ENCODE measurements around the gene ZNF468. TPM values are rescaled to one million over a fixed set of nuclear protein-coding genes. Genes with fewer than 3 reads are reported as not detected.
"Not testable (repeated sequence)": the region's sequence is repeated elsewhere in the genome, so short reads cannot be mapped to it uniquely, and the experiment has no call there.

ZNF468 gene
- total RNA-seq: 10 to 100 TPM; 10.9 to 16.2 TPM

DNA sequence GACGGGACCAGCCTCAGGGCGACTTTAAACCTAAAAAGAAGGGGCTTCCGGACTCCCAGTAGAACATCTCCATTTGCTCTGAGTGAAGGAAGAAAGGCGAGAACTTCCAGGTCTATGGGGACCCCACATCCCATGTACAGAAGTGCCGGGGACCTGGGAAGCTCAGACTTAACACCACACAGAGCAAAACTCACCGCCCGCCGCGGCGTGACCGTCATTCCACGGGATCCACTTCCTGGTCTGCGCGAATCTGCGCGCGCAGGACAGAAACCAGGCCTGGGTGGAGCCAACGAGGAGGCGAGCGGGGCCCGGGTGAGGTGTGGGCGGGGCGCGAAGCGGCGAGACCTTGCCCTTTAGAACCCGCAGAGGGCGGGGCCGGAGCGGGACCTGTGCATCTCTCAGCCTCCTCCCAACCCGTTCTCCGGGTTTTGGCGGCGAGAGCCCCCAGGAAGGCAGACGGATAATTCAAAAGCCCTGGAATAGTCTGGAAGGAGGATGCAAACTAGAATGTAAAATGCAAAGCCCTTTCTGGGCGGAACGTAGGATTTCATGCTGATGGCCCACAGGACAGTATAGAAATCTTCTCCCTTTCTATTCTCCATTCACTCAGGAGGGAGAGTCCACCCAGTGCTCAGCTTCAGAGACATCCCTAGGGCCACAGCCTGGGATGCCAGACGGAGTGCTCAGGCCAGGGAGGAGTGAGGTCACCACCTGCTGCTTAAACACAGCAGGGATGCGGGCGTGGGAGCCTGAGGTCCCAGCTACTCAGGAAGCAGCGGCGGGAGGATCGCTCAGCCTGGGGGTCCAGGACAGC lies at the start of gene ZNF468:
Gene ZNF468 (minus strand): TSS at position 242 of the 814 bp plus-strand sequence. CDS start 3,347 bp downstream, outside the sequence.
- DNase-seq (ENCODE audit: low spot score in 2 of 2): peak; percentile 51 to 86
- H3K36me3 Mint-ChIP-seq: peaks cover 22 to 56% of the 10 kb centered on the region in 2 donors
- H3K27ac Mint-ChIP-seq: peak within 1 kb of the TSS; percentile 77 to 94
- peaks cover 0 to 15% of the 10 kb centered on the region in 2 donors for H3K9me3 Mint-ChIP-seq
- peak; percentile 99 to 100 for ATAC-seq

DNA sequence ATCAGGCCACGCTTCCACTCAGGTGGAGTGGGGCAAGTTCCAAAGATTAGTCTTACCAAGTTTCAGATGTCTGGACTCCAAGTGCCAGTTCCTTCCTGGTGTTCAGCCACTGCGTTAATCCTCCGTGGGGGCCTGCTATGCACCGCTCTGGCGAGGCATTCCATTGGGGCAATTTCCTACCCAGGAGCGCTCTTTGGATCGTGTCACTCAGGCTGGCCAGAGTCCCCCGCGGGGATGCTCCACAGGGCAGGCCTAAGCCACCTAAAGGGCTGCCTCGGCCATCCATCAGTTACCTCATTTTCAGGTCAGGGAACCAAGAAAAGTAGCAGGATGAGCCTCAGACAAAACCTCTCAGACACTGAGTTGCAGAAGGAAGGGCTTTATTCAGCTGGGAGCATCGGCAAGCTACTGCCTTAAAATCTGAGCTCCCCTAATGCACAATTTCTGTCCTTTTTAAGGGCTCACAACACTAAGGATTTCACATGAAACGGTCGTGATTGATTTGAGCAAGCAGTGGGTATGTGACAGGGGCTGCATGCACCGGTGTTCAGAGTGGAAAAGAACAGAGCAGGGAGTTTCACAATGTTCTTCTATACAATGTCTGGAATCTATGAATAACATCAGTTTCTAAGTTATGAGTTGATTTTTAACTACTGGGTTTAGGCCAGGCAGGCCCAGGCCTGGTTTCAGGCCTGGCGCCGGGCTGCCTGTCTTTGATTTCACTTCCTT lies 46.8 kb upstream of the ZNF468 start:
- not testable (repeated sequence) for H3K27ac Mint-ChIP-seq; DNase-seq (ENCODE audit: low spot score in 2 of 2); ATAC-seq
- peaks cover 23 to 32% of the 10 kb centered on the region in 2 donors for H3K9me3 Mint-ChIP-seq
- H3K36me3 Mint-ChIP-seq: peaks cover 36 to 45% of the 10 kb centered on the region in 2 donors

DNA sequence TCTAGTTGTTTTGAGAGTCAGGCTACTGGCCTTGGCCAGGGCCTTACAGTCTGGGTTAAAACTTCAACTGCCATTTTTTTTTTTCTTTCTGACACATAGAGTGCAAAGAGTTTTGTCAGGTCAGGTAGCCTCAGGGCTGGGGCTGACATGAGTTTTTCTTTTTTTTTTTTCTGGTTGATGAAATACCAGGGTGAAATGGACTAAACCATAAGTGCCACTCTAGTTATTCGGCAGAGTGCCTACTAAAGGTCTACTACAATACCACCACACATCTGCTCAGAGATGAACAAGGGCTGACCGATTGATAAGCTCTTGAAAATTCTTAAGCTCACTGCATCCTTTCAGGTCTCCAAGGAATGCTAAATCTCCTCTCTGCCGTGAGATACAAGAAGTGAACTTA lies 44.4 kb upstream of the ZNF468 start:
- Mint-ChIP-seq H3K36me3 (peaks cover 28 to 52% of the 10 kb centered on the region in 2 donors), H3K27ac (no peak overlapping the region), H3K9me3 (peaks cover 23 to 29% of the 10 kb centered on the region in 2 donors)
- DNase-seq (ENCODE audit: low spot score in 2 of 2) (no peak), ATAC-seq (no peak)

DNA sequence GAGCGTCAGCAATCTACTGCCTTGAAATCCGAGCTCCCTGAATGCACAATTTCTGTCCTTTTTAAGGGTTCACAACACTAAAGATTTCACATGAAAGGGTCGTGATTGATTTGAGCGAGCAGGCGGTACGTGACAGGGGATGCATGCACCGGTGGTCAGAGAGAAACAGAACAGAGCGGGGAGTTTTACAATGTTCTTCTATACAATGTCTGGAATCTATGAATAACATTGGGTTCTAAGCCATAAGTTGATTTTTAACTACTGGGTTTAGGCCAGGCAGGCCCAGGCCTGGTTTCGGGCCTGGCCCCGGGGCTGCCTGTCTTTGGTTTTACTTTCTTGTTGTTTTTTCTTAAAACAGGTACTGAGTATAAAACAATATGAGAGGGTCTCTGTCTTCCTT lies 41.2 kb upstream of the ZNF468 start:
- ATAC-seq; DNase-seq (ENCODE audit: low spot score in 2 of 2); H3K27ac Mint-ChIP-seq: not testable (repeated sequence)
- peaks cover 9 to 45% of the 10 kb centered on the region in 2 donors for H3K36me3 Mint-ChIP-seq
- peaks cover 7 to 22% of the 10 kb centered on the region in 2 donors for H3K9me3 Mint-ChIP-seq

DNA sequence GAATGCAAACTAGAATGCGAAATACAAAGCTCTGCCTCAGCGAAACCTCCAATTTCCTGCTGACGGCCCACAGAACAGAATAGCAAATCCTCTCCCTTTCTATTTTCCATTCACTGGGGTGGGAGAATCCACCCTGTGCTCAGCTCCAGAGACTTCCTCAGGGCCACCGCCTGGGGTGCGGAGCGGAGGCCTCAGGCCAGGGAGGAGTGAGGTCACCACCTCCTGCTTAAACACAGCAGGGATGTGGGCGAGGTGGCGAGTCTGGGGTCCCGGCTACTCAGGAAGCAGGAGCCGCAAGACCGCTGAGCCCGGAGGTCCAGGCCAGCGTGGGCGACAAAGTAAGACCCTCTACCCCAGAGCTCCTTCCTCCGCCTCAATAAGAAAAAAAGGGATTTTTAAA lies 40.7 kb upstream of the ZNF468 start:
- peak overlapping the region in 1 of 2 donors; percentile 93 for H3K27ac Mint-ChIP-seq
- DNase-seq (ENCODE audit: low spot score in 2 of 2) (no peak), ATAC-seq (no peak)
- H3K9me3 Mint-ChIP-seq: peaks cover 7 to 24% of the 10 kb centered on the region in 2 donors
- H3K36me3 Mint-ChIP-seq: peaks cover 7 to 44% of the 10 kb centered on the region in 2 donors

DNA sequence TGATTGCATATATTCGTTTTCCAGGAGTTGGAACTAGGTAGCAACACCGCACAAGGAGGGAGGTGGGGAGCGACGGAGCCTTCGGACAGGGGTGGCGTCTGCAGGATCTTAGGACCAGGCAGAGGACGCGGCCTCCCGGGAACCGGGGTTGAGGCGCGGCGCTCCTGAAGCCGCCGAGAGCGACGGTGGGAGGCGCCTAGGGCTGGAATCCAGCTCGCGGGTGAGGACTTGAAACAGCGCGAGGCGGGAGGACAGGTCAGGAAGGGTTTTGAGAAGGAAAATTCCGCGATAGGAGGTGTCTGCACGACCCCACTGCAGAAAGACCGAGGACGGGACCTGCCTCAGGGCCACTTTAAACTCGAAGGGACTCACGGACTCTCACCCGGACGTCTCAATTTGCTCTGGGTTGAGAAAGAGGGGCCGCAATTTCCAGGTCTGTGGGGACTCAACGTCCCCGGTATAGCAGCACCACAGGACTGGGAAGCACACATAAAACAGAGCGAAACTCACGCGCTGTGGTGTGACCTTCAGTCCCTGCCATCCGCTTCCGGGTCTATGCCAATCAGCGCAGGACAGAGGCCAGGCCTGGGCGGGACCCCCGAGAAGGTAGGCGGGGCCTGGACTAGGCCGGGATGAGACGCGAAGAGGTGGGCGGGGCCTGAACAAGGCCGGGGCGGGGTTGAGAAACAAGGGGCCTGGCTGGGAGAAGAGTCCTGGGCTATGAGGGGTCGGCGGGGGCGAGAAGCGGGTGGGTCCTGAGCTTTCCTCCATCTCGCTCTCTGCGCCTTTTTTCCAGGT lies 39.9 kb upstream of the ZNF468 start, which contains the start of gene ZNF320:
Gene ZNF320 (minus strand): TSS at position 498 of the 798 bp plus-strand sequence. CDS start 7,380 bp downstream, outside the sequence.
- DNase-seq (ENCODE audit: low spot score in 2 of 2) (peak; percentile 88 to 94), ATAC-seq (peak; percentile 100)
- Mint-ChIP-seq H3K27ac (peak within 1 kb of the TSS; percentile 81 to 93), H3K36me3 (peaks cover 13 to 52% of the 10 kb centered on the region in 2 donors), H3K9me3 (peaks cover 7 to 29% of the 10 kb centered on the region in 2 donors)

DNA sequence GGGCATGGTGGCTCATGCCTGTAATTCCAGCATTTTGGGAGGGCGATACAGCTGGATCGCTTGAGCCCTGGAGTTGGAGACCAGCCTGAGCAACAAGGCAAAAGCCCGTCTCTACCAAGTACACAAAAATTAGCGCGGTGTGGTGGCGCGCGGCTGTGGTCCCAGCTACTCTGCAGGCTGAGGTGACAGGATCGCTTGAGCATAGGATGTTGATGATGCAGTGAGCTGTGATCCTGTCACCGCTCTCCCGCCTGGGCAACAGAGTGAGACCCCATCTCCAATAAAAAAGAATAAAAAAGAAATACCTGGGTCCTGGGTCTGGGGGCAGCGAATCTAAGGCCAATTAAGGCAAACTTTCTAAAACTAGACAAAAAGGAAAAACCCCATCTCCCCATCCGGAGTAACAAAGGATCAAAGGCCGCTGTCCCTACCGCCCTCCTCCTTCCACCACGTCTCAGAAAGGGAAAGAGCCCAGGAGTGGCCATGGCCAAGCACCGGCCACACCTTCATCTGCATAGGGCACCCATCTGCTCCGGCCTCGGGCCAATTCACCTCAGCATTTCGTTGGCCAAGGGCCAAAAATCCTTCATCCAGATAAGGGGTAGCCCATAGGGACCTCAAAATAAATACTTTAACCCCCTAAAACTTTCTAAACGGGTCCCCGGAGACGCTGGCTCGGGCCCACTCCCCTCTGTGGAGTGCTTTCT lies 39.2 kb upstream of the ZNF468 start:
- DNase-seq (ENCODE audit: low spot score in 2 of 2) (peak in 1 of 2 donors; percentile 2), ATAC-seq (peak in 1 of 2 donors; percentile 25)
- H3K36me3 Mint-ChIP-seq: peaks cover 13 to 59% of the 10 kb centered on the region in 2 donors

DNA sequence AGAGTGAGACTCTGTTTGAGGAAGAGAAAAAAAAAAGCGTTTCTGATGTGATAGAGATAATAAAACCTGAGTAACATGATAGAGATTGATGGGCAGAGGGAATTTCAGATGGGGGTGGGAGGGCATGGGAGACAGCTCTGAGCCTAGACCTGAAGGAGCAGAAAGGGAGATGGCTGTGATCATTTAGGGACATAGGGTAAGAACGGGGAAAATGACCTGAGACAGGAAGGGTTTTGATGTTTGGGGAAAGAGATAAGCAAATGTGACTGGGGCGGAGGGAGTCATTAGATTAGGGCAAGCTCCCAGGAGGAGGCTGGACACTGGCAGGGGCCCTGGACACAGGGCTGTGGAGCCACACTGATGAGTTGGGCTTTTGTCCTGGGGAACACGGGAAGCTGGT lies 33.9 kb upstream of the ZNF468 start:
- peaks cover 5 to 40% of the 10 kb centered on the region in 2 donors for H3K9me3 Mint-ChIP-seq
- DNase-seq (ENCODE audit: low spot score in 2 of 2) (no peak), ATAC-seq (no peak)
- peak overlapping the region in 1 of 2 donors; percentile 19 for H3K27ac Mint-ChIP-seq
- peaks cover 35 to 79% of the 10 kb centered on the region in 2 donors for H3K36me3 Mint-ChIP-seq

More for the DNA sequence above, 39.2 kb upstream of the ZNF468 start:
- H3K9me3 Mint-ChIP-seq: peaks cover 7 to 29% of the 10 kb centered on the region in 2 donors
- H3K27ac Mint-ChIP-seq: peak overlapping the region in 1 of 2 donors; percentile 93

DNA sequence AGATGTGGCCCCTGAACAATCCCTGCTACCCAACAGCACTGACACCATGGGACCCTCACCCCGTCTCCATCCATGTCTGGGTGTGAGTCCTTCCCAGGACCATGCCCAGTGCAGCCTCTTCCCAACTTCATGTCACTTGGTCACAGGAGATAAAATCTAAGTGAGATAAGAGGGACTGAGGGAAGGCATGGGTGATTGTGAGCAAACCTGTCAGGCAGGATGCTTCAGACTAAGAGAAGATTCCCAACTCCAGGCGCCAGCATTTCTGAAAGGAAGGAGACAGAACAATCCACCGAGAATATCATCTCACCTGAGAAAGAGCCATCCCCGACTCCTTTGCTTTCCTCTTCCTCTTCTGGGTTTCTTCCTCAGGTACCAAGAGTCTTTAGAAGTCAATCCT lies 32.5 kb upstream of the ZNF468 start:
- H3K36me3 Mint-ChIP-seq: peaks cover 41 to 80% of the 10 kb centered on the region in 2 donors

DNA sequence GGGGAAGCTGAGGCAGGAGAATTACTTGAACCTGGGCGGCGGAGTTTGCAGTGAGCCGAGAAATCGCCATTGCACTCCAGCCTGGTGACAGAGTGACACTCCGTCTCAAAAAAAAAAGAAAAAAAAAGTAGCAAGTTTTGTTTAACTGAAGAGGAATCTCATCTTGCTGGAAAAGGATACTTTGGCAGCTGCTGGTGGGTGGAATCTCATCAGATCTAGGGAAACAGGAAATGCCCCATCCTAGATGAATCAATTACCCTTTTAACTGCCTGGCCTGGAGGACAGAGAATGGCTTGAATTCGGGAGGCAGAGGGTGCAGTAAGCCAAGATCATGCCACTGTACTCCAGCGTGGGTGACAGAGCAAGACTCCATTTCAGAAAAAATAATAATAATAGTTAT lies 31.7 kb upstream of the ZNF468 start:
- H3K9me3 Mint-ChIP-seq: peaks cover 12 to 36% of the 10 kb centered on the region in 2 donors
- no peak for ATAC-seq

More for the DNA sequence above, 32.5 kb upstream of the ZNF468 start:
- DNase-seq (ENCODE audit: low spot score in 2 of 2) (no peak), ATAC-seq (no peak)
- no peak overlapping the region for H3K27ac Mint-ChIP-seq
- H3K9me3 Mint-ChIP-seq: peaks cover 6 to 38% of the 10 kb centered on the region in 2 donors

DNA sequence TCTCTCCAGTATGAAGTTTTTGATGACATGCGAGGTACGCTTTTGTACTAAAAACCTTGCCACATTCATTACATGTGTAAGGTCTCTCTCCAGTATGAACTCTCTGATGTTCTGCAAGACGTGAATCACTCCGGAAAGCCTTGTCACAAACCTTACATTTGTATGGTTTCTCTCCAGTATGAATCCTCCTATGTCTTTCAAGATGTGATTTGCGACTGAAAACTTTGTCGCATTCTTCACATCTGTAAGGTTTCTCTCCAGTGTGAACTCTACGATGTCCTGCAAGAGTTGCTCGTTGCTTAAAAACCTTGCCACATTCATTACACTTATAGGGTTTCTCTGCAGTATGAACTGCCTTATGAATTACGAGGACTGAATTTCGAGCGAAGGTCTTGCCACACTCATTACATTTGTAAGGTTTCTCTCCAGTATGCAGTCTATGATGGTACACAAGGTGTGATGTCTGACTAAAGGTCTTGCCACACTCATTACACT lies 23.5 kb upstream of the ZNF468 start:
- peaks cover 42 to 51% of the 10 kb centered on the region in 2 donors for H3K9me3 Mint-ChIP-seq
- no peak for DNase-seq (ENCODE audit: low spot score in 2 of 2)
- H3K36me3 Mint-ChIP-seq: peaks cover 78 to 80% of the 10 kb centered on the region in 2 donors
- ATAC-seq: no peak
- no peak overlapping the region for H3K27ac Mint-ChIP-seq

More for the DNA sequence above, 31.7 kb upstream of the ZNF468 start:
- no peak for DNase-seq (ENCODE audit: low spot score in 2 of 2)
- Mint-ChIP-seq H3K36me3 (peaks cover 50 to 82% of the 10 kb centered on the region in 2 donors), H3K27ac (no peak overlapping the region)

DNA sequence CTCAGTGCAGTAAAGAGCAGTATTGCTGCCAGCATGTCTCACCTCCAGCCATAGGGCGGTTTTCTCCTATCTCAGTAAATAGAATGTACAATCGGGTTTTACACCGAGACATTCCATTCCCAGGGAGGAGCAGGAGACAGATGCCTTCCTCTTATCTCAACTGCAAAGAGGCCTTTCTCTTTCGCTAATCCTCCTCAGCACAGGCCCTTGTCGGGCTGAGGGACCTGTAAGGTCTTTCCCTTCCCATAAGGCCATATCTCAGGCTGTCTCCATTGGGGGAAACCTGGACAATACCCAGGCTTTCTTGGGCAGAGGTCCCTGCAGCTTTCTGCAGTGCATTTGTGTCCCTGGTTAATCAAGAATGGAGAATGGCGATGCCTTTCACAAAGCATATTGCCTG lies 15.6 kb upstream of the ZNF468 start:
- Mint-ChIP-seq H3K9me3 (peaks cover 26 to 61% of the 10 kb centered on the region in 2 donors), H3K36me3 (peaks cover 61 to 69% of the 10 kb centered on the region in 2 donors)
- not testable (repeated sequence) for DNase-seq (ENCODE audit: low spot score in 2 of 2); ATAC-seq; H3K27ac Mint-ChIP-seq

DNA sequence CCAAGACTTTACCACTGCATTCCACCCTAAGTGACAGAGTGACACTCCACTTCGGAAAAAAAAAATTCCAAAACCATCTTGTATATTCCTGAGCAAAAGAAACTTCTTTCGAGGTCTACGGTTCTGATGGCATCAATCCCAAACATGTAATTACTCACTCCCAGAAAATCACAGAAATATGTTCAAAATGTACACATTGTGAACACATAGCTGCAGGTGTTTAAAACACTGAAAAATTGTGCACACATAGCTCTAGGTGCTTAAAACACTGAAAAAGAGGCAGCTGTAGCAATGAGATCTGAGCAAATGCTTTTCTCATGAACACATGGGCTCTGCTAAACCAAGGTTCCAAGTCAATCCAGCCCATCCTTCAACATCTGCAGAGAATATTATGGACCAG lies 14.0 kb upstream of the ZNF468 start:
- H3K9me3 Mint-ChIP-seq: peaks cover 22 to 52% of the 10 kb centered on the region in 2 donors
- no peak for ATAC-seq

DNA sequence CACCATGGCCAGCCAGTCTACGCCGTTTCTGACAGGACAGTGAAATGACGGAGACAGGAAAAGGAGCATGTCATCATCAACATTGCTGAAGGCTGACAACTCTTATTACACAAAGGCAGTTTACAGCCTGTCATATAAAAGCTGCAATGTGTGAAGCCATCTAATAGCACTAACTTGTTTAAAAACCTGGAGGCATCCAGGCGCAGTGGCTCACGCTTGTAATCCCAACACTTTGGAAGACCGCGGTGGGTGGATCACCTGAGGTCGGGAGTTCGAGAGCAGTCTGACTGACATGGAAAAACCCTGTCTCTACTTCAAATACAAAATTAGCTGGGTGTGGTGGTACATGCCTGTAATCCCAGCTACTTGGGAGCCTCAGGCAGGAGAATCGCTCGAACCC lies 10.6 kb upstream of the ZNF468 start:
- peaks cover 10 to 29% of the 10 kb centered on the region in 2 donors for H3K9me3 Mint-ChIP-seq
- H3K27ac Mint-ChIP-seq; ATAC-seq; DNase-seq (ENCODE audit: low spot score in 2 of 2): not testable (repeated sequence)
- H3K36me3 Mint-ChIP-seq: peaks cover 29 to 30% of the 10 kb centered on the region in 2 donors

More for the DNA sequence above, 14.0 kb upstream of the ZNF468 start:
- DNase-seq (ENCODE audit: low spot score in 2 of 2): no peak
- Mint-ChIP-seq H3K27ac (no peak overlapping the region), H3K36me3 (peaks cover 54 to 63% of the 10 kb centered on the region in 2 donors)

All from activated naive CD4-positive, alpha-beta T cell treated with anti-CD3 and anti-CD28 coated beads, Interleukin-2, amount 50 U/mL, for 72 hours (primary cell).